Measurements from ENCODE around the gene FZD7.

Gene FZD7

DNA sequence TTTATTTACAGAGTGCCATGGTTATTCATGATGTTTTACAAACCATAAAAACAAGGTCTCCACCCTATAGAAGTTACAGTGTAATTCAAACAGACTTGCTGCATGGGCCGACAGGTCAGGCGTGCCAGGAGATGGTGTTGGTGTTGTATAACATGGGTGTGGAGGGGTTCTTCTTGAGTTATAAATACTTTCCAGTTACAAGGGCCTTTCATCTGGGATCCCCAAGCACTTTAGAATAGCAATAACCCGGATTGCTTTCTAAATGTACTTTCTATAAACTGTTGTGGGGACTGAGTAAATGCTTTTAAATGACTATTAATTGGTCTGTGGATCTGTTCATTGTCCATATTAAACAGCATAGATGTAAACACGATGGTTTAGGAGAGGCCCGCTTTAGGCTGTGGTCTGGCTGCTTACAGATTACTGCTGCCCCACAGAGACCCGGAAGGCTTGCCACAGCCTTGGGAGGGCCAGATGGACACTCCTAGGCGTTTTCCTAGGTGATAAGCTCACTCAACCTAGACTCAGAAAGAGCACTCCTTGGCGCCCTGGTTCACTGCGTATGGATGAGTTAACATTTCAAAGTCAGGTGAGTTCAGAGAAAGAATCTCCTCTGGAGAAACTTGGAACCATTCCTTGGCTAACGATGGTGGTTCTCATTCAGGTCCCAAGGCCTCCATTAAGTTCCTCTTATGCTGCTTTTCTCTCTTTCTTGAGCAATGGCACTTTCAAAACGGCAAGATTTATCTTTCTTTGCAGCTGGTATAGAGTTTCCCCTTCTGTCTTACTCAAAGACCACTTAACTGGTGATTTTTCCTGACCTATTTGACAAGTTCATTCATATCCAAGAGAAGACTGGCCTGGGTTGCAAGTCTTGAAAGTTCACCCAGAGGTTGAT is 35.8 kb downstream of the FZD7 start:
- FAIRE-seq, result no peak

DNA sequence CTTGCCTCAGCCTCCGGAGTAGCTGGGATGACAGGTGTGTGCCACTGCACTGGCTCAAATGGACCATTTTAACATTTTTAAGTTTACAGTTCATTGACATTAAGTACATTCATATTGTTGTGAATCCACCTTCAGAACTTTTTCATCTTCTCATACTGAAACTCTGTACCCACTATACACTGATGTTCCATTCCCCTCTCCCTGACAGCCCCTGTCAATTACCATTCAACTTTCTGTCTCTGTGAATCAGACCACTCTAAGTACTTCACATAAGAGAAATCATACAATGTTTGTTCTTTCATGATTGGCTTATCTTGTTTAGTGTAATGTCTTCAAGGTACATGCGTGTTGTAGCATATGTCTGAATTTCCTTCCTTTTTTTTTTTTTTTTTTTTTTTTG is 37.5 kb downstream of the FZD7 start:
- FAIRE-seq, result no peak

- no peak for FAIRE-seq
Measured at GRCh38 chr2:202072226-202072625, 38.6 kb downstream of the FZD7 start.

- FAIRE-seq, result no peak
Measured at GRCh38 chr2:202072737-202073401, 39.2 kb downstream of the FZD7 start, which contains the start of gene KIAA2012. Gene KIAA2012 (plus strand): TSS chr2:202073255. CDS start chr2:202073628, 373 bp downstream.

- FAIRE-seq, result no peak
Measured at GRCh38 chr2:202074324-202074723, 40.7 kb downstream of the FZD7 start.

GRCh38 chr2:202079310-202079709 is 45.7 kb downstream of the FZD7 start:
- FAIRE-seq, result no peak

DNA sequence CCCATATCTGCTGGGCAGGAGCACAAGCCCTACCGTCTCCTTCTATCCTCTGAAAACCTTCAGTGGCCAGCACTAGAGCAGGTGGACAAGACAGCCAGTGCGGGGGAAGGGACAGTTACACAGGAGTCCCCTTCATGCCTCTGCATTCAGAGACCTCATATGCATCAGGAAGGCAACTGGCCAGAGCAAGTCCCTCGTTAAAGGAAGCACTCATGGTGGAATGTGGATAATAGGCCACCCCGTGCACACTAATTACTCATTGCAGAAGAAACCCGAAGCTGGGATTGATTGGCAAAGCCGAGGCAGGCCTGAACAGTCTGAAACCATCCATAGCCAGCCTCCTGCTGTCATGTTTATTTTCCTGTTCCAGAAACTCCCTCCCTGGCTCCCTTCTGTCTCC is 50.6 kb downstream of the FZD7 start:
- no peak for FAIRE-seq

Data from endometrium (tissue), 2 donors.